Epidermal melanocyte (primary cell): ENCODE measurements around the gene IL1A.

Experiments
- DNase-seq: peaks from one replicate; pipeline ENCODE4 v3.0.0; 2011; ENCODE audit warnings: low spot score; ENCODE audit not compliant: insufficient read length

IL1A gene

DNA sequence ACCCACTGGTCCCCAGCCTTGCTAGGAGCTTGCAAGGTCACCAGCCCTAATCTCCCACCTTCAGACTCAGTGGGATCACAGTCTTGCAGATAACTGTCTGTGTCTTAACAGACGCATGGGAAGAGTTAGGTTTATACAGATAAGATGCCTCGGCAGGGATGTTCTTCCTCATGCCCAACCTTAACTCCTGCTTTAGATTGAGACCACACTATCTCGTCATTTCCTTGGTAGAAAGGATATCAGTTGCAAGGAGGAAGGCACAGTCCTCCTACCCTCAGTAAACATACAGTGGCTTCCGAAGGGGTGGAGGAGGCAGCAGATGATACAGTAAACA lies 56.3 kb downstream of the IL1A start:
- no peak for DNase-seq

DNA sequence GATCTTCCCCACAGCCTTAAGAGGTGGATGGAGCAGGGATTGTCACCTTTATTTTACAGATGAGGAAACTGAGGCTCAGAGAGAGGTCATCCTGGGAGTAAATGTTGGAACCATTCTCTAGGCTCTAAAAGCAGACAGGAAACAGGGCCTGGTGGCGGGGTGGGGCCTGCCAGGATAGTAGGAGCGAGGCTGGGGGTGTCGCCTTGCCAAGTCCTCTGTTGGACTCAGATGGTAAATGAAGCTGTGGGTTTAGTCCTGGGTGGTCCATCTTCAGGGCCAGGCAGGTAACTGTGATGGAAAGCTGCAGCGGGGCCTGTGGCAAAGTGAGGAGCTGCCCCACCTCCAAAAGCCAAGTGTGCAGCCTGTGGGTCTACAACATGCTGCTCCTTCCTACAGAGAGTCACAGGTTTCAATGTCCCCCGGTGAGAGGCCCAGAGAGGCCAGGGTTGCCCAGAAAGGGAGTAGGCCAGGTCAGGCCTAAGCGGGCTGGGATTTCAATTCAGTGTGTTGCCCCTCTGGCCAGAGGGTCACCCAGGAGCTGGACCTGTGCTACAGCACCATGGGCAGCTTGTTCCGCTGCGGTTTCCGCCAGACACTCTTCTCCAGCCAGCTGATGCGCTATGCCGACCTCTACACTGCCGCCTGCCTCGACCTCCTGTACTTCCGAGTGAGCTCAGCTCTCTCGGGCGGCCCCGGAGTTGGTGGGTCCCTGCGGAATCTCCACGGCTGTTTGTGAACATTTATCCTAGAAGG lies 56.8 kb downstream of the IL1A start:
- no peak for DNase-seq

DNA sequence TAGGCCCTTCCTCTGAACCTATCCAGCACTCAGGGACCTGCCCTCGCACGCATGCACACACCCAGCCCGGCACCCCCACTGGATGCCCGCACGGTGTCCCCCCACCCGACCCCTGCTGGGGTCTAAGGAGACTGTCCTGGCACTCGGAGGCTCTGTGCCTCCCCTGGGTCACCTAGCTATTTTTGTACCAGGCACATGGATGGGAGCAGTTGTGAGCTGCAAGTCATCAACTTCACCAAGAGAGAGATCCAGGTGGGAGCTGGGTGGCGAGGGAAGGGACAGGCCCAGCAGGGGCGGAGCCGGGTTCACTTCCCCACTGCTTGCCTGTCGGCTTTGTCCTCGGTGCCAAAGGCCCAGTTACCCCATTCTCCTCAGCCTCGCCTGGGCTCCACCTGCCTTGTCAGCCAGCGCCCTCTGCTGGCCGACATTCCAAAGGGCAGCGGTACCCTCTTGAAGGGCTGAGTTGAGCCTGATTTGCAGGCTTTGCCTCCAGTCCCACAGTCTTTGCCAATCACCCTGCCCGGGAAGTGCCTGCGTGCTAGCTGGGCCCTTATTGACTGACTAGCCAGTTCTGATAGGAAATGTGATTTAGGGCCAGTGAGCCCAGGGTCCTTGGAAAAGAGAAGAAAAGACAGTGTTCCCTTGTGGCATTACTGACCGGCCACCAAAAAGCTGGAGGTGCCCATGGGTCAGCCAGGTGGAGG lies 57.7 kb downstream of the IL1A start:
- peak; percentile 92 for DNase-seq

DNA sequence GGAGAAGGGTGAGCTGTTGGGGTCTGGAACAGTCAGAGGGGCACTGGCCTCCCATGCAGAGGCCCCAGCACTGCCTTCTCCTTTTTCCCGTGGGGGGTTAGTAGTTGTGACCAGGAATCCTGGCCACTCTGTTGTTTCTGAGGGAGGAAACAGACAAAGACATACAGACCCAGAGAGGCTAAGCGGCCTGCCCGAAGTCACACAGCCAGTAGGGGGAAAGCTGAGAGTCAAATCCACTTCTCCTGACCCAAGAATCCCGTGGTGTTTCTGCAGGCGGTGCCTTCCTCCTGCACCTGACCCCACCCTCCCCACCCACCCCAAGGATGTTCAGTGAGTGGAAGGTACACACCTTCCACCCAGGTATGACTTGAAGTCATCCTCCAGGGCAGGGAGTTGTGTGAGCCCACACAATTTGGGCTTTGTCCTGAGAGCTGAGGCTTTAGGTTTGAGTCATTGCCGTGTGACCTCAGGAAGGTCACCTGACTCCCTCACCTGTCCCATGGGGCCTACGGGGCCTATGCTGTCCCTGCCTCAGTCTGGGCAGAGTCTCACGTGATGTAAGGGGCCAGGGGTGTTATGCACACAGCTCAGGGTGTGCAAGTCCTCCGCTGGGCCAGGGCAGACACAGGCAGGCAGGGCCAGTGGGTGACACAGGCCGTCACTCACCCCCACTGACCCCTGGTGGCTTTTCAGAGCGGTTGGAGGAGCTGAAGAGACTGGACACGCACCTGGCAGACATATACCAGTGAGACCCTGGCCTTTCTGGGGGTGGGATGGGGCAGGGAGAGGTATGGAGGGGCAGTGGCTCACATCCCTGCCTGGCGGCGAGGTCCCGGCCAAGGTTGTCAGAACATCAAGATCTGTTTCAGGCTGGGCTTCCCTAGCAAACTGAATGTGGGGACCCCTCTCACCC lies 58.5 kb downstream of the IL1A start:
- DNase-seq, result no peak

DNA sequence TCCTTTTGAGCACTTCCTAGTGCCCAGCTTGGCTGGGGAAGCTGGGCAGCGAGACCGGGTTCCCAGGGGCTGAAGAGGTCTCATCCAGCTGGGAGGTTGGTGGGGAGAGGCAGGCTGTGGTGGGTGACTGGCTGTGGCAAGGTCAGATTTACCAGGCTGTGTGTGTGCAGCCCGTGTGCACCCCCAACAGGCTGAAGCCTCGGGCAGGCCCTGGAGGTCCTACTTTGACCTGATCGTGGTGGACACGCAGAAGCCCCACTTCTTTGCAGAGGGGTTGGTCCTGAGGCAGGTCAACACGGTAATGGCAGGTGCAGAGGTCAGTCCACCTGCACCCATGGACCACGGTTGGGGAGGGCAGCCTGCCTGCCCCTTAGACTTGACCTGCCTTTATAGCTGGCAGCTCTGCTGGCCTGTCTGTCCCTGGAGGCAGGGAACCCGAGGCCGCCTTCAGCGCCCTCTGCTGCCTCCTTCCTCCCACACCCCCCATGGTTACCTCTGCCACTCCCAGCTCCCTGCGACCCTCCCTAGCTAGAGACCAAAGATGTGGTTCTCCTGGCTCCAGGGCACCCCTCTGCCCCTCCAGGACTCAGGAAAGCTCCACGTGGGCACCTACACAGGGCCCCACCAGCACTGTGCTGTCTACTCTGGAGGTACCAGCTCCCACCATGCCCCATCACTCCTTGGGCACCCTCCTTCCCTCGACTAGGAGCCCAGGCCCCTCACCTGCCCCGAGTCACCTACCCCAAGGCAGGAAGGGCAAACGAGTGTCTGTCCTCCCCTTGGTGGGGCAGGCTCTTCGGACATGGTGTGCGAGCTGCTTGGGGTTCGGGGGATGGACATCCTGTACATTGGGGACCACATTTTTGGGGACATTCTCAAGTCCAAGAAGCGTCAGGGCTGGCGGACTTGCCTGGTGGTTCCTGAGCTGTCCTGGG lies 59.4 kb downstream of the IL1A start:
- no peak for DNase-seq

DNA sequence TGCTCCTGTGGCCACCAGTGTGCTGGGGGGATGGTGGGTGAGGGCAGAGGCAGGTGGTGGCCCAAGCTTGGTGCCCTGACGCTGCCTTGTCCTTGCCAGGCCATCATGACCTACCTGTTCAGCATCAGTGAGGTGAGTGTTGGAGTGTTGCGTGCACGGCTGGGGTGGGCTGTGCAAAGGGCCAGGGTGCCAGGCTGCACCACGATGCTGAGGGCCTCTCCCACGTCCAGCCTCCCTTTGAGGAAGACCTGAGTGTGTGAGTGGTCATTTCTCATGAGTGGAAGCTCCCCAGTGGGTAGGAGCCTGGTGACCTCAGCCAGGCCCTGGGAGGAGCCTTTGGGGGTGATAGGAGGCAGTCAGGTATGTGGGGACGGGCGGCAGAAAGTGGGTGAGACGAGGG lies 60.3 kb downstream of the IL1A start:
- no peak for DNase-seq
